K562 (cell line): ENCODE measurements around the gene MRAP2. TPM values are rescaled to one million over a fixed set of nuclear protein-coding genes. Genes with fewer than 3 reads are reported as not detected.

ENCODE experiments used
- CEBPZ ChIP-seq: fragments of 150-350 bp; IDR thresholded peaks from 2 replicates; pipeline ENCODE4 v1.6.1; 2014; ENCODE audit warnings: low read depth, mild to moderate bottlenecking, low read length, borderline replicate concordance
- KLF13 ChIP-seq: fragments of 450-650 bp; IDR thresholded peaks from 2 replicates; pipeline ENCODE4 v1.6.1; 2016; ENCODE audit warnings: missing genetic modification characterization, low read depth, mild to moderate bottlenecking, missing compliant biosample characterization, moderate library complexity, borderline replicate concordance
- RHOXF2B ChIP-seq: fragments of 250-450 bp; sonication (Bioruptor Pico); conservative IDR thresholded peaks from 2 replicates; pipeline ENCODE4 v1.5.1; 2021
- polyA plus RNA-seq, 8 experiments: library from polyadenylated mRNA; depleted of rRNA in 4 of 8; stranded (reverse) in 5 of 8; unstranded in 3 of 8; fragments of >200 nt; fragmentation: Nextera tagmentation in 2 of 8; fragmentation: Illumina TruSeq in 1 of 8; extraction: Ambion mirVana in 2 of 8; extraction: Trizol in 1 of 8; gene quantifications; 2 replicates each; pipeline versions ENCODE4 v1.2.1 to v1.2.3, GENCODE V29; 2011 to 2014; ENCODE audit warnings: inconsistent platforms in 1 of 8, missing spikeins in 1 of 8
- total RNA-seq, 7 experiments: library from RNA; depleted of rRNA in 6 of 7; stranded (reverse); fragments of >200 nt in 6 of 7; fragmentation: Illumina TruSeq in 2 of 7; extraction: Trizol in 2 of 7; gene quantifications; 2 replicates each; pipeline versions ENCODE4 v1.2.1 to v1.2.3, GENCODE V29; 2011 to 2021; ENCODE audit warnings: low replicate concordance in 1 of 7
- TF ChIP-seq, protein P1 (sequence below), 2 experiments: IDR thresholded peaks; 2 replicates each; pipeline ENCODE4 v1.6.1; 2012; ENCODE audit warnings: improper control_type of control experiment in 2 of 2, low read depth in 2 of 2, low read length in 2 of 2, borderline replicate concordance in 1 of 2
- TF ChIP-seq, protein P2 (sequence below), 2 experiments: fragments of 450-650 bp in 1 of 2; sonication (generic) in 1 of 2; formaldehyde crosslinking in 1 of 2; IDR thresholded peaks in 1 of 2; conservative IDR thresholded peaks in 1 of 2; 2 replicates each; pipeline versions ENCODE4 v1.6.1 to v1.8.1; 2016 to 2023; ENCODE audit warnings: mild to moderate bottlenecking in 2 of 2, moderate library complexity in 2 of 2, inconsistent platforms in 1 of 2, missing genetic modification reagents in 1 of 2
- TF ChIP-seq, protein P3 (sequence below): fragments of 200-600 bp; sonication (generic); IDR thresholded peaks from one replicate; pipeline ENCODE4 v1.6.1; 2012; ENCODE audit warnings: mild to moderate bottlenecking, low read depth, low read length, inconsistent platforms

MRAP2 gene
- total and polyA plus RNA-seq, 9 of the 15 experiments (the other 6 are each of a cell fraction or from before 2014, with no cell fraction given): 5.9 to 38.9 (median 9.3) TPM

GRCh38 chr6:84086545-84087429 is 53.2 kb downstream of the MRAP2 start (continued):
- TF ChIP-seq, protein P1, sequence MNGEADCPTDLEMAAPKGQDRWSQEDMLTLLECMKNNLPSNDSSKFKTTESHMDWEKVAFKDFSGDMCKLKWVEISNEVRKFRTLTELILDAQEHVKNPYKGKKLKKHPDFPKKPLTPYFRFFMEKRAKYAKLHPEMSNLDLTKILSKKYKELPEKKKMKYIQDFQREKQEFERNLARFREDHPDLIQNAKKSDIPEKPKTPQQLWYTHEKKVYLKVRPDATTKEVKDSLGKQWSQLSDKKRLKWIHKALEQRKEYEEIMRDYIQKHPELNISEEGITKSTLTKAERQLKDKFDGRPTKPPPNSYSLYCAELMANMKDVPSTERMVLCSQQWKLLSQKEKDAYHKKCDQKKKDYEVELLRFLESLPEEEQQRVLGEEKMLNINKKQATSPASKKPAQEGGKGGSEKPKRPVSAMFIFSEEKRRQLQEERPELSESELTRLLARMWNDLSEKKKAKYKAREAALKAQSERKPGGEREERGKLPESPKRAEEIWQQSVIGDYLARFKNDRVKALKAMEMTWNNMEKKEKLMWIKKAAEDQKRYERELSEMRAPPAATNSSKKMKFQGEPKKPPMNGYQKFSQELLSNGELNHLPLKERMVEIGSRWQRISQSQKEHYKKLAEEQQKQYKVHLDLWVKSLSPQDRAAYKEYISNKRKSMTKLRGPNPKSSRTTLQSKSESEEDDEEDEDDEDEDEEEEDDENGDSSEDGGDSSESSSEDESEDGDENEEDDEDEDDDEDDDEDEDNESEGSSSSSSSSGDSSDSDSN (IDR thresholded peaks at IDR 0.05; ENCODE audit: borderline replicate concordance in 1 of 2, low read depth in 2 of 2, low read length in 2 of 2): no peak
- TF ChIP-seq, protein P2, sequence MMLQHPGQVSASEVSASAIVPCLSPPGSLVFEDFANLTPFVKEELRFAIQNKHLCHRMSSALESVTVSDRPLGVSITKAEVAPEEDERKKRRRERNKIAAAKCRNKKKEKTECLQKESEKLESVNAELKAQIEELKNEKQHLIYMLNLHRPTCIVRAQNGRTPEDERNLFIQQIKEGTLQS (IDR thresholded peaks at IDR 0.05): peak; percentile 68
- TF ChIP-seq, protein P2 (CRISPR knock-in tag; conservative IDR thresholded peaks at IDR 0.05): no peak
- no peak for TF ChIP-seq KLF13 (tag)
- TF ChIP-seq, protein P3, sequence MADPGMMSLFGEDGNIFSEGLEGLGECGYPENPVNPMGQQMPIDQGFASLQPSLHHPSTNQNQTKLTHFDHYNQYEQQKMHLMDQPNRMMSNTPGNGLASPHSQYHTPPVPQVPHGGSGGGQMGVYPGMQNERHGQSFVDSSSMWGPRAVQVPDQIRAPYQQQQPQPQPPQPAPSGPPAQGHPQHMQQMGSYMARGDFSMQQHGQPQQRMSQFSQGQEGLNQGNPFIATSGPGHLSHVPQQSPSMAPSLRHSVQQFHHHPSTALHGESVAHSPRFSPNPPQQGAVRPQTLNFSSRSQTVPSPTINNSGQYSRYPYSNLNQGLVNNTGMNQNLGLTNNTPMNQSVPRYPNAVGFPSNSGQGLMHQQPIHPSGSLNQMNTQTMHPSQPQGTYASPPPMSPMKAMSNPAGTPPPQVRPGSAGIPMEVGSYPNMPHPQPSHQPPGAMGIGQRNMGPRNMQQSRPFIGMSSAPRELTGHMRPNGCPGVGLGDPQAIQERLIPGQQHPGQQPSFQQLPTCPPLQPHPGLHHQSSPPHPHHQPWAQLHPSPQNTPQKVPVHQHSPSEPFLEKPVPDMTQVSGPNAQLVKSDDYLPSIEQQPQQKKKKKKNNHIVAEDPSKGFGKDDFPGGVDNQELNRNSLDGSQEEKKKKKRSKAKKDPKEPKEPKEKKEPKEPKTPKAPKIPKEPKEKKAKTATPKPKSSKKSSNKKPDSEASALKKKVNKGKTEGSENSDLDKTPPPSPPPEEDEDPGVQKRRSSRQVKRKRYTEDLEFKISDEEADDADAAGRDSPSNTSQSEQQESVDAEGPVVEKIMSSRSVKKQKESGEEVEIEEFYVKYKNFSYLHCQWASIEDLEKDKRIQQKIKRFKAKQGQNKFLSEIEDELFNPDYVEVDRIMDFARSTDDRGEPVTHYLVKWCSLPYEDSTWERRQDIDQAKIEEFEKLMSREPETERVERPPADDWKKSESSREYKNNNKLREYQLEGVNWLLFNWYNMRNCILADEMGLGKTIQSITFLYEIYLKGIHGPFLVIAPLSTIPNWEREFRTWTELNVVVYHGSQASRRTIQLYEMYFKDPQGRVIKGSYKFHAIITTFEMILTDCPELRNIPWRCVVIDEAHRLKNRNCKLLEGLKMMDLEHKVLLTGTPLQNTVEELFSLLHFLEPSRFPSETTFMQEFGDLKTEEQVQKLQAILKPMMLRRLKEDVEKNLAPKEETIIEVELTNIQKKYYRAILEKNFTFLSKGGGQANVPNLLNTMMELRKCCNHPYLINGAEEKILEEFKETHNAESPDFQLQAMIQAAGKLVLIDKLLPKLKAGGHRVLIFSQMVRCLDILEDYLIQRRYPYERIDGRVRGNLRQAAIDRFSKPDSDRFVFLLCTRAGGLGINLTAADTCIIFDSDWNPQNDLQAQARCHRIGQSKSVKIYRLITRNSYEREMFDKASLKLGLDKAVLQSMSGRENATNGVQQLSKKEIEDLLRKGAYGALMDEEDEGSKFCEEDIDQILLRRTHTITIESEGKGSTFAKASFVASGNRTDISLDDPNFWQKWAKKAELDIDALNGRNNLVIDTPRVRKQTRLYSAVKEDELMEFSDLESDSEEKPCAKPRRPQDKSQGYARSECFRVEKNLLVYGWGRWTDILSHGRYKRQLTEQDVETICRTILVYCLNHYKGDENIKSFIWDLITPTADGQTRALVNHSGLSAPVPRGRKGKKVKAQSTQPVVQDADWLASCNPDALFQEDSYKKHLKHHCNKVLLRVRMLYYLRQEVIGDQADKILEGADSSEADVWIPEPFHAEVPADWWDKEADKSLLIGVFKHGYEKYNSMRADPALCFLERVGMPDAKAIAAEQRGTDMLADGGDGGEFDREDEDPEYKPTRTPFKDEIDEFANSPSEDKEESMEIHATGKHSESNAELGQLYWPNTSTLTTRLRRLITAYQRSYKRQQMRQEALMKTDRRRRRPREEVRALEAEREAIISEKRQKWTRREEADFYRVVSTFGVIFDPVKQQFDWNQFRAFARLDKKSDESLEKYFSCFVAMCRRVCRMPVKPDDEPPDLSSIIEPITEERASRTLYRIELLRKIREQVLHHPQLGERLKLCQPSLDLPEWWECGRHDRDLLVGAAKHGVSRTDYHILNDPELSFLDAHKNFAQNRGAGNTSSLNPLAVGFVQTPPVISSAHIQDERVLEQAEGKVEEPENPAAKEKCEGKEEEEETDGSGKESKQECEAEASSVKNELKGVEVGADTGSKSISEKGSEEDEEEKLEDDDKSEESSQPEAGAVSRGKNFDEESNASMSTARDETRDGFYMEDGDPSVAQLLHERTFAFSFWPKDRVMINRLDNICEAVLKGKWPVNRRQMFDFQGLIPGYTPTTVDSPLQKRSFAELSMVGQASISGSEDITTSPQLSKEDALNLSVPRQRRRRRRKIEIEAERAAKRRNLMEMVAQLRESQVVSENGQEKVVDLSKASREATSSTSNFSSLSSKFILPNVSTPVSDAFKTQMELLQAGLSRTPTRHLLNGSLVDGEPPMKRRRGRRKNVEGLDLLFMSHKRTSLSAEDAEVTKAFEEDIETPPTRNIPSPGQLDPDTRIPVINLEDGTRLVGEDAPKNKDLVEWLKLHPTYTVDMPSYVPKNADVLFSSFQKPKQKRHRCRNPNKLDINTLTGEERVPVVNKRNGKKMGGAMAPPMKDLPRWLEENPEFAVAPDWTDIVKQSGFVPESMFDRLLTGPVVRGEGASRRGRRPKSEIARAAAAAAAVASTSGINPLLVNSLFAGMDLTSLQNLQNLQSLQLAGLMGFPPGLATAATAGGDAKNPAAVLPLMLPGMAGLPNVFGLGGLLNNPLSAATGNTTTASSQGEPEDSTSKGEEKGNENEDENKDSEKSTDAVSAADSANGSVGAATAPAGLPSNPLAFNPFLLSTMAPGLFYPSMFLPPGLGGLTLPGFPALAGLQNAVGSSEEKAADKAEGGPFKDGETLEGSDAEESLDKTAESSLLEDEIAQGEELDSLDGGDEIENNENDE: no peak
- TF ChIP-seq CEBPZ: no peak
- TF ChIP-seq RHOXF2B (CRISPR knock-in tag): no peak
